ENCODE results near the gene BRIP1.

Gene BRIP1

GRCh38 chr17:61828694-61829093 is 34.6 kb downstream of the BRIP1 start:
- TF ChIP-seq EGR1 (IDR thresholded peaks at IDR 0.05) = no peak

GRCh38 chr17:61827649-61828395 is 35.5 kb downstream of the BRIP1 start:
- TF ChIP-seq RAD21 (IDR thresholded peaks at IDR 0.05; ENCODE audit: low read depth) (no peak), TAF1 (IDR thresholded peaks at IDR 0.05; ENCODE audit: low read depth) (no peak), NFIC (IDR thresholded peaks at IDR 0.05) (no peak), TEAD4 (IDR thresholded peaks at IDR 0.05) (no peak), USF1 (IDR thresholded peaks at IDR 0.05) (no peak), EP300 (IDR thresholded peaks at IDR 0.05; ENCODE audit: borderline replicate concordance) (no peak), YY1 (IDR thresholded peaks at IDR 0.05; ENCODE audit: low read depth) (no peak), CEBPB (IDR thresholded peaks at IDR 0.05) (no peak), REST (IDR thresholded peaks at IDR 0.05; ENCODE audit: low read depth) (no peak), FOXM1 (IDR thresholded peaks at IDR 0.05; ENCODE audit: borderline replicate concordance, low read depth) (no peak)

- no peak for TF ChIP-seq TAF1 (IDR thresholded peaks at IDR 0.05; ENCODE audit: low read depth)
- no peak for TF ChIP-seq MAX (IDR thresholded peaks at IDR 0.05)
- TF ChIP-seq ZBTB7A (IDR thresholded peaks at IDR 0.05; ENCODE audit: low read depth) = no peak
- TF ChIP-seq TEAD4 (IDR thresholded peaks at IDR 0.05) = no peak
- TF ChIP-seq EGR1 (IDR thresholded peaks at IDR 0.05) = no peak
- TF ChIP-seq YY1 (IDR thresholded peaks at IDR 0.05; ENCODE audit: low read depth) = no peak
- no peak for TF ChIP-seq RAD21 (IDR thresholded peaks at IDR 0.05; ENCODE audit: low read depth)
- no peak for TF ChIP-seq TCF12 (IDR thresholded peaks at IDR 0.05; ENCODE audit: low read depth)
- TF ChIP-seq NFIC (IDR thresholded peaks at IDR 0.05) = no peak
- no peak for TF ChIP-seq CEBPB (IDR thresholded peaks at IDR 0.05)
- TF ChIP-seq REST (IDR thresholded peaks at IDR 0.05; ENCODE audit: low read depth) = no peak
- TF ChIP-seq EP300 (IDR thresholded peaks at IDR 0.05; ENCODE audit: borderline replicate concordance) = no peak
- no peak for TF ChIP-seq FOXM1 (IDR thresholded peaks at IDR 0.05; ENCODE audit: borderline replicate concordance, low read depth)
- no peak for TF ChIP-seq CREB1 (IDR thresholded peaks at IDR 0.05; ENCODE audit: low read depth)
- TF ChIP-seq USF1 (IDR thresholded peaks at IDR 0.05) = no peak
These were observed 37.7 kb downstream of the BRIP1 start for GRCh38 chr17:61825448-61826137.

- TF ChIP-seq FOXM1 (IDR thresholded peaks at IDR 0.05; ENCODE audit: borderline replicate concordance, low read depth) (no peak), CEBPB (IDR thresholded peaks at IDR 0.05) (no peak), MAX (IDR thresholded peaks at IDR 0.05) (no peak), TAF1 (IDR thresholded peaks at IDR 0.05; ENCODE audit: low read depth) (no peak), TCF12 (IDR thresholded peaks at IDR 0.05; ENCODE audit: low read depth) (no peak), CREB1 (IDR thresholded peaks at IDR 0.05; ENCODE audit: low read depth) (no peak), RAD21 (IDR thresholded peaks at IDR 0.05; ENCODE audit: low read depth) (no peak), REST (IDR thresholded peaks at IDR 0.05; ENCODE audit: low read depth) (no peak)
These were observed 40.7 kb downstream of the BRIP1 start for GRCh38 chr17:61822326-61823285.
